A375 (cell line): ENCODE measurements around the gene MBOAT7. TPM values are rescaled to one million over a fixed set of nuclear protein-coding genes. Genes with fewer than 3 reads are reported as not detected.

ENCODE experiments used
- total RNA-seq: library from RNA; depleted of rRNA; stranded (reverse); fragments of >200 nt; shearing (Covaris generic); gene quantifications from 2 replicates; pipeline ENCODE4 v1.2.3, GENCODE V29; 2014; rRNA removed

MBOAT7 gene, protein sequence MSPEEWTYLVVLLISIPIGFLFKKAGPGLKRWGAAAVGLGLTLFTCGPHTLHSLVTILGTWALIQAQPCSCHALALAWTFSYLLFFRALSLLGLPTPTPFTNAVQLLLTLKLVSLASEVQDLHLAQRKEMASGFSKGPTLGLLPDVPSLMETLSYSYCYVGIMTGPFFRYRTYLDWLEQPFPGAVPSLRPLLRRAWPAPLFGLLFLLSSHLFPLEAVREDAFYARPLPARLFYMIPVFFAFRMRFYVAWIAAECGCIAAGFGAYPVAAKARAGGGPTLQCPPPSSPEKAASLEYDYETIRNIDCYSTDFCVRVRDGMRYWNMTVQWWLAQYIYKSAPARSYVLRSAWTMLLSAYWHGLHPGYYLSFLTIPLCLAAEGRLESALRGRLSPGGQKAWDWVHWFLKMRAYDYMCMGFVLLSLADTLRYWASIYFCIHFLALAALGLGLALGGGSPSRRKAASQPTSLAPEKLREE
- 49.6 and 86.6 TPM in 2 replicates for total RNA-seq

DNA sequence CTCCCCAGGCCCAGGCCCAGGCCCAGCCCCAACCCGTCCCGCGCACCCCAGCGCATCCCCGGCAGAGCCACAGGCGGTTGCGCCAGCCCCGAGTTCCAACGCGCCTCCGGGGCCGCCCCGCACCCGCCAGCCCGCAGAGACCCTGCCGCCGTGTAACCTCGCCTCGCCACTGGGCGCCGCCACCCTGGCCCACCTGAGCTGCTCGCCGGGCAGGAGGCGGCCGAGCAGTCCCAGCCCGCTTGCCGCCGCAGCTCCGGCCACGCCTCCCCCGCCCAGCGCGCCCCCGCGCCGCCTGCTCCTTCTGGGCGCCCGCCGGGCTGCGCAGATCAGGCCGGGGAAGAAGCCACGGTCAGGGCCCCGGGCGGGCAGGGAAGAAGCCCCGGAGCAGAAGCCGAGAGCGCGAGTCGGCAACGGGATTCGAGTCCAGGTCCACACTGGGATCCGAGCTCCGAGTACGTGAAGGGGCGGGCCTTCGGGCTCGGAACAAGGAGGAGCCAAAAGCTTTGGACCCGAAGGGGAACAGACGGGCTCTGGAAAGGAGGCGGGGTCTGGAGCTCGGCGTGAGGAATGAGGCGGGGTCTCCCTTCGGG, at the start of gene MBOAT7:
MBOAT7 (minus strand) TSS at position 436 of the 590 bp plus-strand sequence. CDS start 1,072 bp downstream, outside the sequence.

DNA sequence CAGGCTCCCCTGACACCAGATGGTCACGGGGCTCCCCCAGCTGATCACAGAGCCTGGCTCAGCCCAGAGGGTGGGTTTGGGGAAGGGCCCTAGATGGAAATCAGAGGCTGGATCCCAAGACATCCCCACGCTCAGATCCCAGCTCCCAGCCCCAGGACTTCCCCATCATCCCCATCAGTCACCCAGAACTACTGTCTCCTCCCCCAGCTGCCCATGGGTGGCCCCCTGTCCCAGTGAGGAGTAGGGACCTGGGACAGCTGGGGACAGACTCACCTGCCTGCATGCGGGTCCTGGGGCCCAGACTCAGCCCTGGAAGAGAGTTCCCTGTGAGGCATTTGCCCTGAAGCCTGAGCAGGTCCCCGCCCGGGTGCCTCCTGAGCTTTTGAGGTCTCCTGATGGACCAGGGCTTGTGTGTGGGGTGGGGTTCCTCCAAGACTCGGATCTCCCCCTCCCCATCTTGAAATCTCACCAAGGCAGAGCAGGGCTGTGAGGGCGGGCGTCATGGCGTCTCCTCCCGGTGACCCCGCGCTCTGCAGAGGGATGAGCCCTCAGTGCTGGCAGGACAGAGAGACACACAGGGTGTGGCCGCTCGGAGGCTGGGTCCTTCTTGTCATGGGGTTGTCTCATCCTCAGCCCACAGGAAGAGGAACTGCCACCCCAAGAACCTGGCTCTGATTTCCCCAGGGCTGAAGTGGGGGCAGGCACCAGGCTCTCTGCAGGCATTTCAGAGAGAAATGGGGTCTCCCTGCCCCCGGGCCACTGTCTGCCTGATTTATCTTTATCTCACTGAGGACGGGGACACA, 33.3 kb upstream of the MBOAT7 start, which contains the start of gene LILRB3:
LILRB3 (minus strand) TSS at position 534 of the 803 bp plus-strand sequence; CDS start at position 503, 31 bp downstream.

DNA sequence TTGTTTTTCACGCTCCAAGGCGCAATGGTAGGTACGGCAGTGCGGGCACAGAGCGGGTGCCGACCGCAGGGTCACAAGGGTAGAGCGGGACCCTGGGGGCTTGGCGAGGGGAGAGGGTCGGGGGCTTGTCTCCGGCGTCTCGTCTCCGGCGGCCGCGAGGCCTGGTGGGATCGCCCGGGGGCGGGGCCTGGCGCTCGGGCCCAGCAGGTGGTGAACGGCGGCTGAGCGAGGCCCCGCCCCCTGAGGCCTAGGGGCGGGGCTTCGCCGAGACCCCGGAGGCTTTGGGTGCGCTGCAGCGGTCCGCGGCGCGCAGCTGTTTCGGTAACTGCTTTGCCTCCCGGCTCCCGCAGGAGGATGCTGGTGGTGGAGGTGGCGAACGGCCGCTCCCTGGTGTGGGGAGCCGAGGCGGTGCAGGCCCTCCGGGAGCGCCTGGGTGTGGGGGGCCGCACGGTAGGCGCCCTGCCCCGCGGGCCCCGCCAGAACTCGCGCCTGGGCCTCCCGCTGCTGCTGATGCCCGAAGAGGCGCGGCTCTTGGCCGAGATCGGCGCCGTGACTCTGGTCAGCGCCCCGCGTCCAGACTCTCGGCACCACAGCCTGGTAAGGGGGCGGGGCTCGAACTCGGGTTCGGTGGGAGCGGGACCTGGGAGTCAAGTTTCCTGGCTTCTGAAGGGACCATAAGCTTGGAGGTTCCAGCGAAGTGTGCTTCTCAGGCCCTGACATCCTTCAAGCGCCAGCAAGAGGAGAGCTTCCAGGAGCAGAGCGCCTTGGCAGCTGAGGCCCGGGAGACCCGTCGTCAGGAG, 1.8 kb upstream of the MBOAT7 start, which contains the start of gene TSEN34:
TSEN34 (plus strand) TSS at position 298 of the 800 bp plus-strand sequence; CDS start at position 355, 57 bp downstream.

DNA sequence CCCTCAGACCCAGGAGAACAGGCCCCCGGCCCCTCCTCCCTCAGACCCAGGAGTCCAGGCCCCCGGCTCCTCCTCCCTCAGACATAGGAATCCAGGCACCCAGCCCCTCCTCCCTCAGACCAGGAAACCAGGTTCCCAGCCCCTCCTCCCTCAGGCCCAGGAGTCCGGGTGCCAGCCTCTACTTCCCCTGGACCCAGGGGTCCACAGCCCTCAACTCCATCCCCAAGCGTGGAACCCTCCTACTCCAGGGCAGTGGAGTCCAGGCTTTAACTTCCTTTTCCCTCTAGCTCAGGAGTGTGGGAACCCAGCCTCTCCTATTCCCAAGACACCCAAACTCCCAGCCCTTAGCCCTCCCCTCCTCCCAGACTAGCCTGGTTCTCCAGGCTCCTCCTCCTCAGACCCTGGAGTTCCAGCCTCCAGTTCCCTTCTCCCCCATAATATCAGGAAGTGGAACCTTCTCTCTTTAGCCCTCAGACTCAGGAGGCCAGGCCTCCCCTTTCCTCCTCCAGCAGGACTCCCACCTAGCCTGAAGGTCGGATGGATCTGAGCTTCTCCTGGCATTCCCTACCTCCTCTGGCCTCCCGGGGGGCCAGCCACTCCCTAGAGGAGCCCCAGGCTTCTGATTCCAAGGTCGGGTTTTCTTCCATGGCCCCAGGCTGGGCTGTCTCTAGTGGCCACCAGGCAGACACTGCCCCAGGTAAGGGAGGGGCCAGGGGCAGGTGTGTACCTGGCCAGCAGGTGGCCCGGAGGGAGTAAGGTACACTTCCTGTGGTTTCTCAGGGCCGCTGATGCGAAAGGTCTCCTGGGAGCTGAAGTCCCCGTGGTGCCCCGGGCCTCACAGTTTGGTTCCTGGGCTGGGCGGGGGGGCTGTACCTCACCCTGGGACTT, 16.7 kb downstream of the MBOAT7 start, which contains the start of gene TMC4:
TMC4 (minus strand) TSS at position 690 of the 888 bp plus-strand sequence; CDS start at position 647, 43 bp downstream.

DNA sequence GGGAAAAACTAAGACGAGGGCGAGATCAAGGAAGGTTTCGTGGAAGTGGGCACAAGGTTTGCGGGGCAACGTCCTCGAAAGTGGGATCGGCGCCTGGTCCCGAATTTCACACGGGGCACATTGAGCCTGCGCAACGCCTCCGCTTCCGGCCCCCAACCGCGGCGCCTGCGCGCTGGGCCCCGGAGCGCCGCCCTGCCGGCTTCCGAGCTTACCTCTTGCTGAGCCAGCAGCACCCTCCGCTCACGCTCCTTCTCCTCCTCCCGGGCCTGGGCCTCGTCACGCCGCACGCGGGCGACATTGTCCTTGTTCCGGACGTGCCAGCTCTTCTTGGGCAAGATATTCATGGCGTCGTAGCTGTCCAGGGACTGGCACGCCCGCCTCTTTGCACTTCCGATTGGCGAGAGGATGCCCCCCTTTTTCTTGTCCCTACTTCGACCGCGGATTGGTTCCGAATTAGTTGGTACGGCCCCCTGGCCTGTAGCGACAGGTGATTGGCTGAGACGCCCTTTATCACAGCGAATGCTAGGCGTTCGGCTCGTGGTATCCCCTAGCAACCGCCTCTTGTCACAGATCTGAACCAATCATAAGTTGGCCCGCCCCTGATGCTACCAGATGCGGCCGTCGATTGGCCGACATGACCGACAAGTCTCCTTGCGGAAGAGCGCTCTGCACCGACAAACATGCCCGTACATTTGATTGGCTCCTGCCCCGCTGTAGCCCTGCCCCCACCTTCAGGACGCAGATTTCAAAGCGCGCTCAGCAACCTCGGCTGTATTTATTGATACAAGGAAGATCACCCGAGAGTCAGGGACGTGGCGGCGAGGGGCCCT, 29.8 kb downstream of the MBOAT7 start, which contains the start of gene LENG1:
LENG1 (minus strand) TSS at position 370 of the 830 bp plus-strand sequence; CDS start at position 344, 26 bp downstream.

DNA sequence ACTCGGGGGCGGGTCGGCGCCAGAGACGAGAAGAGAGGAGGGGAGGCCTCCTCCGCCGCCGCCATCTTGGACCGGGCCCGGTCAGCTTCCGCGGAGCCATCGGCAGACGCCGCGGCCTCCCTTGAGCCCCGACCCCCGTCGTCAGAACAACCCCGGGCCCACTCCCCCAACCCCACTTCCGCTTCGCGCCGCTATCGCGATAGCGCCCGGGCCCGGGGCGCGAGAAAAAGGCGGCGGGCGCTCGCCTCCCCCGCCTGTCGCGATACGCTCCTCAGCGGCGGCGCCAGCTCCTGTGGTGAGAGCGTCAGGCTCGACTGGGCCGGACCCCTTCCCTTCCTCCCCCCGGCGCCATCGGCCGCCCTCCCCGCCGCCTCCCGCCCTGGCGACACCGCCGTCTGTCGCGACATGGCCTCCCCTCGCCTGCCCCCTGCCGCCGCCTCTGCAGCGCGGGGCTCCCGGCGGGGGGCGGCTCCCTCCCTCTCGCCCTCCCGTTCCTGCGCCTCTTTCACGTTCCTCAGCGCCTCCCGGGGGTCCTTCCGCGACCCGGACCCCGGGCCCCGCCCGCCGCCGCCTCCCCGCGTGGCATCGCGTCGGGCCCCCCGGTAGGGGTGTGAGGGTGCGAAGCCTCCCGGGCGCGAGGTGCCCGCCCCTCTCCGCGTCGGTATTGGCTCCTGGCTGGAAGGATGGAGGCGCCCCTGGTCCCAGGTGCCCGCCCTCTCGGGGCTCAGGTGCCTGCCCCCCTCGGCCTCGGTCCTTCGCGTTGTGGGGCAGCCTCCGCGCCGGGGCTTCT, 51.5 kb downstream of the MBOAT7 start, which contains the start of gene CNOT3:
CNOT3 (plus strand) TSS at position 64 of the 790 bp plus-strand sequence. CDS start 5,217 bp downstream, outside the sequence.

Other genes starting within 250 kb of the MBOAT7 start
- 2.3 and 2.6 TPM in 2 replicates for gene CACNG8, start 226.6 kb downstream of the MBOAT7 start, total RNA-seq
- 5.5 and 8.7 TPM in 2 replicates for gene CACNG6, start 197.9 kb downstream of the MBOAT7 start, total RNA-seq
- 0.45 and 1.0 TPM in 2 replicates for gene VSTM1, start 125.7 kb downstream of the MBOAT7 start, total RNA-seq
- gene TARM1, start 108.2 kb downstream of the MBOAT7 start, total RNA-seq, result 0.45 TPM in 1 of 2 replicates, not detected in the other
- gene OSCAR, start 88.8 kb downstream of the MBOAT7 start, total RNA-seq, result 8.3 and 11.7 TPM in 2 replicates
- 42.5 and 44.1 TPM in 2 replicates for gene NDUFA3, start 86.7 kb downstream of the MBOAT7 start, total RNA-seq
- 61.6 and 74.8 TPM in 2 replicates for gene TFPT, start 73.9 kb downstream of the MBOAT7 start, total RNA-seq
- gene PRPF31, start 73.8 kb downstream of the MBOAT7 start, total RNA-seq, result 79.6 and 95.4 TPM in 2 replicates
- 26.0 and 31.0 TPM in 2 replicates for gene CNOT3, start 51.8 kb downstream of the MBOAT7 start, total RNA-seq
- 20.4 and 23.2 TPM in 2 replicates for gene LENG1, start 29.9 kb downstream of the MBOAT7 start, total RNA-seq
- 0.24 and 1.2 TPM in 2 replicates for gene TMC4, start 16.4 kb downstream of the MBOAT7 start, total RNA-seq
- gene TSEN34, start 1.7 kb upstream of the MBOAT7 start, total RNA-seq, result 61.6 and 79.7 TPM in 2 replicates
- 5,386 and 5,547 TPM in 2 replicates for gene RPS9, start 11.3 kb upstream of the MBOAT7 start, total RNA-seq
- not detected in 2 replicates for gene LILRB3, start 33.4 kb upstream of the MBOAT7 start, total RNA-seq
- gene LILRA6, start 53.2 kb upstream of the MBOAT7 start, total RNA-seq, result not detected in 2 replicates
- not detected in 2 replicates for gene LILRB5, start 67.7 kb upstream of the MBOAT7 start, total RNA-seq
- not detected in 2 replicates for gene LILRB2, start 91.5 kb upstream of the MBOAT7 start, total RNA-seq
- not detected in 2 replicates for gene LILRA5, start 123.6 kb upstream of the MBOAT7 start, total RNA-seq
- gene LILRA4, start 149.6 kb upstream of the MBOAT7 start, total RNA-seq, result not detected in 2 replicates
- 0.32 TPM in 1 of 2 replicates, not detected in the other for gene LAIR1, start 175.4 kb upstream of the MBOAT7 start, total RNA-seq
- 0.27 and 2.3 TPM in 2 replicates for gene TTYH1, start 225.9 kb upstream of the MBOAT7 start, total RNA-seq